H1 (cell line): ENCODE results near the gene CASQ2. TPM values are rescaled to one million over a fixed set of nuclear protein-coding genes. Genes with fewer than 3 reads are reported as not detected.

Experiments
- CTCF ChIA-PET: fragments of 300-600 bp; sonication (Branson Sonifier 250); formaldehyde crosslinking; loops from one replicate; lab custom pipeline; 2021; ENCODE audit not compliant: partially characterized antibody; lab: Charles Lee
- POLR2A ChIA-PET: fragments of 300-600 bp; sonication (Branson Sonifier 250); formaldehyde crosslinking; loops from one replicate; lab custom pipeline; 2021; ENCODE audit warnings: inconsistent platforms; ENCODE audit not compliant: partially characterized antibody; lab: Charles Lee
- DNase-seq, 2 experiments: peaks; one replicate each; pipeline versions ENCODE4 v3.0.0 to v3.0.0-alpha.2; 2010 to 2022; ENCODE audit warnings: low spot score in 2 of 2, low read depth in 1 of 2, mixed read lengths in 1 of 2
- FAIRE-seq: peaks from 2 replicates; lab custom pipeline; 2011; peaks lifted over from hg19 to GRCh38; lab: Jason Lieb, UNC
- H2AFZ ChIP-seq: 2 replicates; pipeline ENCODE4 v1.8.1; 2012; ENCODE audit warnings: low read length, inconsistent platforms
- H2AK5ac ChIP-seq: 2 replicates; pipeline ENCODE4 v1.6.1; 2013; ENCODE audit warnings: low read depth, low read length
- H2BK120ac ChIP-seq: replicated peaks from 2 replicates; pipeline ENCODE3; 2013; ENCODE audit warnings: low read depth, low read length, inconsistent platforms
- H2BK12ac ChIP-seq: 2 replicates; pipeline ENCODE4 v1.6.1; 2013; ENCODE audit warnings: low read depth, low read length
- H2BK15ac ChIP-seq: 2 replicates; pipeline ENCODE4 v1.6.1; 2013; ENCODE audit warnings: low read length
- H2BK20ac ChIP-seq: 2 replicates; pipeline ENCODE4 v1.6.1; 2013; ENCODE audit warnings: low read length
- H2BK5ac ChIP-seq: 2 replicates; pipeline ENCODE4 v1.6.1; 2013; ENCODE audit warnings: low read depth, low read length
- H3K14ac ChIP-seq: 2 replicates; pipeline ENCODE4 v1.6.1; 2013; ENCODE audit warnings: inconsistent platforms; ENCODE audit not compliant: insufficient read length
- H3K18ac ChIP-seq: 2 replicates; pipeline ENCODE4 v1.6.1; 2013; ENCODE audit warnings: low read length; ENCODE audit errors: extremely low read depth
- H3K23ac ChIP-seq: 2 replicates; pipeline ENCODE4 v1.6.1; 2013; ENCODE audit warnings: inconsistent platforms; ENCODE audit not compliant: insufficient read length
- H3K23me2 ChIP-seq: 2 replicates; pipeline ENCODE4 v1.6.1; 2013; ENCODE audit warnings: low read depth, low read length
- H3K27ac ChIP-seq: 2 replicates; pipeline ENCODE4 v1.6.1; 2011; ENCODE audit warnings: low read depth, low read length, inconsistent platforms
- H3K27me3 ChIP-seq, 4 experiments: replicated peaks in 1 of 4; 1 replicate in 1 of 4; 2 replicates in 3 of 4; pipeline versions ENCODE4 v1.6.1 to v1.8.1; 2011 to 2013; ENCODE audit warnings: low read length in 3 of 4, mild to moderate bottlenecking in 3 of 4, inconsistent platforms in 2 of 4, mixed read lengths in 2 of 4, moderate library complexity in 1 of 4; ENCODE audit not compliant: control insufficient read depth in 3 of 4, insufficient read depth in 3 of 4; ENCODE audit errors: extremely low read depth in 1 of 4
- H3K36me3 ChIP-seq, 4 experiments: 2 replicates each; pipeline versions ENCODE4 v1.6.1 to v1.8.1; 2011 to 2013; ENCODE audit warnings: mild to moderate bottlenecking in 4 of 4, low read length in 3 of 4, moderate library complexity in 2 of 4, control low read depth in 1 of 4, inconsistent platforms in 1 of 4; ENCODE audit not compliant: insufficient read depth in 4 of 4, control insufficient read depth in 2 of 4
- H3K4ac ChIP-seq: replicated peaks from 2 replicates; pipeline ENCODE3; 2013; ENCODE audit warnings: low read length, low read depth, mixed read lengths, inconsistent platforms; ENCODE audit not compliant: insufficient read length
- H3K4me1 ChIP-seq, 4 experiments: replicated peaks in 1 of 4; 1 replicate in 1 of 4; 2 replicates in 3 of 4; pipeline versions ENCODE4 v1.6.1 to v1.8.1; 2011 to 2013; ENCODE audit warnings: low read length in 3 of 4, inconsistent platforms in 2 of 4, mixed read lengths in 1 of 4; ENCODE audit not compliant: insufficient read depth in 4 of 4, control insufficient read depth in 3 of 4
- H3K4me2 ChIP-seq, 2 experiments: 2 replicates each; pipeline versions ENCODE4 v1.6.1 to v1.8.1; 2011 to 2013; ENCODE audit warnings: low read depth in 2 of 2, low read length in 2 of 2, control low read depth in 1 of 2, inconsistent platforms in 1 of 2, mild to moderate bottlenecking in 1 of 2; ENCODE audit not compliant: insufficient read depth in 1 of 2
- H3K4me3 ChIP-seq, 4 experiments: fragments of 200-600, 300-600 bp in 1 of 4; sonication (generic), shearing (Covaris generic), sonication (Bioruptor Twin) in 1 of 4; 2 replicates each; pipeline versions ENCODE4 v1.5.1 to v1.8.1; 2011 to 2016; ENCODE audit warnings: low read length in 4 of 4, low read depth in 3 of 4, control low read depth in 2 of 4, inconsistent platforms in 2 of 4, mild to moderate bottlenecking in 2 of 4, mixed read lengths in 1 of 4, moderate library complexity in 1 of 4; ENCODE audit not compliant: insufficient read depth in 2 of 4; ENCODE audit errors: extremely low read depth in 1 of 4
- H3K56ac ChIP-seq: replicated peaks from 2 replicates; pipeline ENCODE3; 2013; ENCODE audit warnings: low read depth, mild to moderate bottlenecking, mixed read lengths, low read length, inconsistent platforms; ENCODE audit not compliant: insufficient read length
- H3K79me1 ChIP-seq: 2 replicates; pipeline ENCODE4 v1.6.1; 2013; ENCODE audit warnings: low read depth, low read length, control low read depth
- H3K79me2 ChIP-seq, 2 experiments: 2 replicates each; pipeline versions ENCODE4 v1.6.1 to v1.8.1; 2012 to 2013; ENCODE audit warnings: low read length in 2 of 2, mild to moderate bottlenecking in 2 of 2, inconsistent platforms in 1 of 2; ENCODE audit not compliant: insufficient read depth in 2 of 2, control insufficient read depth in 1 of 2
- H3K9ac ChIP-seq, 4 experiments: replicated peaks in 1 of 4; 1 replicate in 1 of 4; 2 replicates in 3 of 4; pipeline versions ENCODE4 v1.6.1 to v1.8.1; 2011 to 2013; ENCODE audit warnings: low read depth in 3 of 4, low read length in 3 of 4, control low read depth in 2 of 4, mild to moderate bottlenecking in 2 of 4, moderate library complexity in 2 of 4, inconsistent platforms in 1 of 4; ENCODE audit errors: extremely low read depth in 1 of 4
- H3K9me3 ChIP-seq, 2 experiments: 2 replicates each; pipeline versions ENCODE4 v1.6.1 to v1.8.1; 2012 to 2013; ENCODE audit warnings: mild to moderate bottlenecking in 2 of 2, moderate library complexity in 2 of 2, control low read depth in 1 of 2, inconsistent platforms in 1 of 2, low read depth in 1 of 2, low read length in 1 of 2, mixed read lengths in 1 of 2; ENCODE audit not compliant: insufficient read depth in 2 of 2
- H4K20me1 ChIP-seq, 2 experiments: replicated peaks in 1 of 2; 2 replicates each; pipeline versions ENCODE3 to v1.8.1; 2011 to 2013; ENCODE audit warnings: inconsistent platforms in 2 of 2, low read length in 2 of 2, mild to moderate bottlenecking in 1 of 2; ENCODE audit not compliant: insufficient read depth in 2 of 2, control insufficient read depth in 1 of 2
- H4K5ac ChIP-seq: 2 replicates; pipeline ENCODE4 v1.6.1; 2013; ENCODE audit warnings: low read length, low read depth, mixed read lengths, inconsistent platforms; ENCODE audit not compliant: insufficient read length
- H4K8ac ChIP-seq: 2 replicates; pipeline ENCODE4 v1.8.0; 2013; ENCODE audit warnings: mild to moderate bottlenecking, moderate library complexity, low read length, inconsistent platforms; ENCODE audit not compliant: insufficient read depth; ENCODE audit errors: extremely low read depth
- H4K91ac ChIP-seq: replicated peaks from 2 replicates; pipeline ENCODE3; 2013; ENCODE audit warnings: low read length, mixed read lengths, inconsistent platforms; ENCODE audit not compliant: insufficient read length
- BRCA1 ChIP-seq: IDR thresholded peaks from 2 replicates; pipeline ENCODE4 v1.6.1; 2012; ENCODE audit warnings: low read depth, low read length, improper control_type of control experiment
- CBX8 ChIP-seq: fragments of 300-800, 300-1000 bp; sonication (generic); IDR thresholded peaks from 2 replicates; pipeline ENCODE4 v1.7.1; 2016; ENCODE audit warnings: low read depth, low read length, borderline replicate concordance
- CREB1 ChIP-seq: IDR thresholded peaks from 2 replicates; pipeline ENCODE4 v1.6.1; 2012; ENCODE audit warnings: inconsistent platforms
- CTBP2 ChIP-seq: IDR thresholded peaks from 2 replicates; pipeline ENCODE4 v1.7.0; 2011; ENCODE audit warnings: borderline replicate concordance, mild to moderate bottlenecking, moderate library complexity, mixed read lengths, low read length; ENCODE audit not compliant: insufficient read depth, insufficient read length
- EGR1 ChIP-seq: IDR thresholded peaks from 2 replicates; pipeline ENCODE4 v1.6.1; 2011; ENCODE audit warnings: low read depth, low read length, borderline replicate concordance
- FOSL1 ChIP-seq: IDR thresholded peaks from 2 replicates; pipeline ENCODE4 v1.6.1; 2011; ENCODE audit warnings: mild to moderate bottlenecking, low read depth, low read length, moderate library complexity; ENCODE audit not compliant: insufficient read depth
- GABPA ChIP-seq: IDR thresholded peaks from 2 replicates; pipeline ENCODE4 v1.6.1; 2011; ENCODE audit warnings: mild to moderate bottlenecking, low read length, moderate library complexity, borderline replicate concordance; ENCODE audit not compliant: insufficient read depth
- GTF2F1 ChIP-seq: IDR thresholded peaks from 2 replicates; pipeline ENCODE4 v1.6.1; 2012; ENCODE audit warnings: low read depth, low read length, improper control_type of control experiment, borderline replicate concordance
- KDM4A ChIP-seq: IDR thresholded peaks from one replicate; pipeline ENCODE4 v1.7.1; 2012; ENCODE audit warnings: low read depth, mild to moderate bottlenecking, moderate library complexity, low read length, inconsistent platforms; ENCODE audit not compliant: severe bottlenecking
- SP2 ChIP-seq: IDR thresholded peaks from 2 replicates; pipeline ENCODE4 v1.6.1; 2012; ENCODE audit warnings: mild to moderate bottlenecking, low read length, inconsistent platforms
- USF2 ChIP-seq: IDR thresholded peaks from 2 replicates; pipeline ENCODE4 v1.6.1; 2011; ENCODE audit warnings: low read length, improper control_type of control experiment
- WGBS, 2 experiments: shearing (Covaris generic) in 1 of 2; methylation state at CpG; one replicate each; pipeline versions ENCODE4 v1.1.6 to v1.1.7; 2013 to 2015; ENCODE audit warnings: low lambda C conversion rate in 2 of 2, mixed read lengths in 2 of 2, inconsistent platforms in 1 of 2, low coverage in 1 of 2, missing lambda C conversion rate in 1 of 2; ENCODE audit not compliant: insufficient replicate concordance in 2 of 2, insufficient coverage in 1 of 2, insufficient read length in 1 of 2; ENCODE audit errors: extremely low coverage in 1 of 2, missing lambda C conversion rate in 1 of 2; 5-methylcytosine and 5-hydroxymethylcytosine counted together
- polyA plus RNA-seq, 7 experiments: library from polyadenylated mRNA; depleted of rRNA in 3 of 7; stranded (reverse) in 5 of 7; unstranded in 2 of 7; fragments of >200 nt in 5 of 7; fragments of 200-250 nt in 2 of 7; gene quantifications; 1 replicate in 5 of 7; 2 replicates in 1 of 7; 4 replicates in 1 of 7; pipeline versions ENCODE4 v1.2.1 to v1.2.3, GENCODE V29; 2011 to 2013; ENCODE audit warnings: missing spikeins in 2 of 7, mixed read lengths in 2 of 7
- total RNA-seq: library from RNA; stranded (reverse); fragmentation: NEBNext Ultra II Directional; extraction: Animal tissue kit (Norgen Biotek cat#: 25700); gene quantifications from 2 replicates; pipeline ENCODE4 v1.2.1, GENCODE V29; 2021

Gene CASQ2
- total and polyA plus RNA-seq, 2 of the 8 experiments (the other 6 are each of a cell fraction or from before 2014, with no cell fraction given): not detected

DNA sequence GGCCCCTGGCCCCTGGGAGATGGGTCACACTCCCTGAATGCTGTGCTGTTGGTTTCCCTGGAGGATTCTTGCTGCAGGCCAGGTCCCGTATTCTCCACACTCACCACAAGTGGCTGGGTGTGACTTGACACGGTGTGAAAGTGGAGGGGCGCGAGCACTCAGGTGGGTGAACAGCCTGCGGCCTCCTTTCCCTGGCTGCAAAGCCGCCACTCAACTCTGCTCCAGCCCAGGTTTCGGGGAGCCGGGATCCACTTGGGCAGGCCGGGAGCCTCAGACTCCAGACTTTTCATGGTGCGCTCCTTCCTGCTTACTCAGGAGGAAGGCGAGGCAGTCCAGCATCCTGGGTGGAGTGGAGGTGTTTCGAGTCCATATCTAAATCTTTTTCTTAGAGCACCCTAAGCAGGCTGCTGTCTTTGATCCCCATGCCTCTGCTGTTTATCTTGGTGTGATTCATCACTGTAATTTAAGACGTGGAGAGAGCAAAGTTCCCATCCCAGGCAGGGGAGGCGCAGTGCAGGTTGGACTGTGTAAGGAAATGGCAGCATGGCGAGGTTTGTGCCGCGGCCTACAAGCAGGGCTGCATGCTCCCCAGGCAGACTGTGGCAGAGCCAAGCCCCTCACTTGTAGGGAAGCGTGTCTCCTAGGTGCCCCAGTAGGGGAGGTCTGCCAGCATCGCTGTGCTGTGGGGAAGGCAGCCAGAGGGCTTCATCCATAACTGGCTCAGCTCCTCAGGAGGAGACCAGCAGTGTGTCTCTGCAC, 97.2 kb downstream of the CASQ2 start:
- no peak for FAIRE-seq
- CTCF ChIA-PET: interaction anchor here (1.8 to 2.5 kb wide), 2 partner anchors 8 to 62 kb away, joined by 5 to 17 read pairs; no protein-coding TSS in a partner anchor
- TF ChIP-seq CREB1 (no peak), EGR1 (no peak), CBX8 (no peak), GABPA (no peak), USF2 (no peak), BRCA1 (no peak), CTBP2 (no peak), SP2 (no peak), GTF2F1 (no peak), KDM4A (no peak), FOSL1 (no peak)

More for the DNA sequence above, 97.2 kb downstream of the CASQ2 start:
- POLR2A ChIA-PET: interaction anchor here (0.8 to 1.3 kb wide), 4 partner anchors 8 to 82 kb away, joined by 3 read pairs; no protein-coding TSS in a partner anchor
- no peak overlapping the region for H3K27ac ChIP-seq
- no peak overlapping the region for H3K9ac ChIP-seq
- no peaks in the 10 kb centered on the region for H3K27me3 ChIP-seq
- no peak overlapping the region for H2BK12ac ChIP-seq
- peaks cover 0 to 7% (median 3%) of the 10 kb centered on the region in 4 experiments; a peak in 5 of 8 replicates for H3K36me3 ChIP-seq
- no peak overlapping the region for H3K4me2 ChIP-seq
- no peak overlapping the region for H4K91ac ChIP-seq
- 95% methylated on average over 18 of the region's 19 CpGs; no CpG with 5 or more reads in 1 of the 2 experiments for WGBS, 2 experiments
- no peak overlapping the region; the same call in 1 of the 2 replicates for H2BK5ac ChIP-seq
- H2BK15ac ChIP-seq: no peak overlapping the region
- no peak overlapping the region for H3K23ac ChIP-seq
- H2AK5ac ChIP-seq: no peak overlapping the region
- no peaks in the 10 kb centered on the region; a peak in 1 of 4 replicates for H3K79me2 ChIP-seq
- H3K56ac ChIP-seq: no peak overlapping the region
- H3K4me1 ChIP-seq: no peaks in the 10 kb centered on the region
- H4K5ac ChIP-seq: no peak overlapping the region
- H3K23me2 ChIP-seq: no peaks in the 10 kb centered on the region
- no peak overlapping the region for H3K18ac ChIP-seq
- H3K79me1 ChIP-seq: 0 out of 2 replicates have a peak, but pooled peaks cover 2% of the 10 kb centered on the region
- H2BK120ac ChIP-seq: no peak overlapping the region
- H4K20me1 ChIP-seq: no peaks in the 10 kb centered on the region
- H3K4ac ChIP-seq: no peak overlapping the region
- H2AFZ ChIP-seq: no peak overlapping the region
- H3K4me3 ChIP-seq: no peak overlapping the region
- H3K9me3 ChIP-seq: no peaks in the 10 kb centered on the region
- no peak overlapping the region for H4K8ac ChIP-seq
- no peak overlapping the region for H2BK20ac ChIP-seq
- H3K14ac ChIP-seq: no peak overlapping the region
- DNase-seq: no peak
